ENCODE data around the gene POLR1G.

POLR1G gene

DNA sequence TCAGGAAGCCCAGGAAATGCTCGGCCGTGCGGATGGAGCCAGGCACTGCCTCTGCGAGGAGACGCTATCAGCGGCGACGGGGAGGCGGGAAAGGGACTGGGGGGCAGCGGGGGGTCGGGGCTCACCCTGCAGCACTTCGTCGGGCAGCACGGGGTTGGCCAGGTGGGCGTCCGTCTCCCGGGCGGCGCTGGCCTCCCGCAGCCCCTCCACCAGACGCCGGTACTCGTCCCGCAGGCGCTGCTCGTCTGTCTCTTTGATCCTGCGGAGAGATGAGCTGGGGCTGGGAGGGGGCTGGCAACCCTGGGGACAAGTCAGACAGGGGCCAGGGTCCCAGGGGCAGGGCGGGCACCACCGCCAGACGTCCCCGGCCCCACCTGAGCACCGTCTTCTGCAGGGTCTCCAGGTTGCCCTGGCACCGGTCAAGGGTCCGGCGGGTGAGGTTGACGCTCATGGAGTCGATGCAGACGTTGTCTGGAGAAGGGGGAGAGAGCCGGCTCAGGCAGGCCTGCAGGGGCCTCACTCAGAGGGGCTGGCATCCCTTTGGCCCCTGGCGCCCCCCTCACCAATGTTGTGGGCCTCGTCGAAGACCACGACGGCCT, 42.5 kb upstream of the POLR1G start:
- TF ChIP-seq, protein P1, sequence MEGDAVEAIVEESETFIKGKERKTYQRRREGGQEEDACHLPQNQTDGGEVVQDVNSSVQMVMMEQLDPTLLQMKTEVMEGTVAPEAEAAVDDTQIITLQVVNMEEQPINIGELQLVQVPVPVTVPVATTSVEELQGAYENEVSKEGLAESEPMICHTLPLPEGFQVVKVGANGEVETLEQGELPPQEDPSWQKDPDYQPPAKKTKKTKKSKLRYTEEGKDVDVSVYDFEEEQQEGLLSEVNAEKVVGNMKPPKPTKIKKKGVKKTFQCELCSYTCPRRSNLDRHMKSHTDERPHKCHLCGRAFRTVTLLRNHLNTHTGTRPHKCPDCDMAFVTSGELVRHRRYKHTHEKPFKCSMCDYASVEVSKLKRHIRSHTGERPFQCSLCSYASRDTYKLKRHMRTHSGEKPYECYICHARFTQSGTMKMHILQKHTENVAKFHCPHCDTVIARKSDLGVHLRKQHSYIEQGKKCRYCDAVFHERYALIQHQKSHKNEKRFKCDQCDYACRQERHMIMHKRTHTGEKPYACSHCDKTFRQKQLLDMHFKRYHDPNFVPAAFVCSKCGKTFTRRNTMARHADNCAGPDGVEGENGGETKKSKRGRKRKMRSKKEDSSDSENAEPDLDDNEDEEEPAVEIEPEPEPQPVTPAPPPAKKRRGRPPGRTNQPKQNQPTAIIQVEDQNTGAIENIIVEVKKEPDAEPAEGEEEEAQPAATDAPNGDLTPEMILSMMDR (IDR thresholded peaks at IDR 0.05; ENCODE audit: extremely low read depth, missing control alignments): no peak
- no peak for DNase-seq (ENCODE audit: low spot score)

- DNase-seq (ENCODE audit: low spot score): no peak
- TF ChIP-seq, protein P1 (IDR thresholded peaks at IDR 0.05; ENCODE audit: extremely low read depth, missing control alignments): no peak
Measured at GRCh38 chr19:45364696-45365095, 41.7 kb upstream of the POLR1G start.

DNA sequence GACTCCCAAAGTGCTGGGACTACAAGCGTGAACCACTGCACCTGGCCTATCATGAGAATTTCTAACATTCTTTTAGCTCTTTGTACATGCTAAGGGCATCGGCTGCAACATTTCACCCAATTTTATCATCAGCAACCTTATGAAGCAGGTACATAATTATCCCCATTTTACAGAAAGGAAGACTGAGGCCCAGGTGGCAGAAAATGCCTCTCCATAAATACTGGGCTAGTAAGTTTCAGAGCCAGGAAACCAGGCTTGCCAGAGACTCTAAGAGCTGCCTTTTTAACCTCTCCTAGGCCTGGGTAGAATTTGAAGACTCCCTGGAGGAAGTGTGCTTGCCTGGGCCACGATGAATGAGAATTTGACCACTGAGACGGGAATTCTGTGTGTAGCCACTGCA, 38.3 kb upstream of the POLR1G start:
- no peak for DNase-seq (ENCODE audit: low spot score)
- TF ChIP-seq, protein P1 (IDR thresholded peaks at IDR 0.05; ENCODE audit: extremely low read depth, missing control alignments): no peak

GRCh38 chr19:45368737-45369340, 37.6 kb upstream of the POLR1G start:
- DNase-seq (ENCODE audit: low spot score): no peak
- TF ChIP-seq, protein P1 (IDR thresholded peaks at IDR 0.05; ENCODE audit: extremely low read depth, missing control alignments): no peak

- TF ChIP-seq, protein P1 (IDR thresholded peaks at IDR 0.05; ENCODE audit: extremely low read depth, missing control alignments): no peak
- DNase-seq (ENCODE audit: low spot score): peak; percentile 100
Measured at GRCh38 chr19:45370410-45371204, 35.8 kb upstream of the POLR1G start, which contains the start of gene ERCC2. ERCC2 (minus strand) TSS chr19:45370573; CDS start chr19:45370540, 33 bp downstream.

DNA sequence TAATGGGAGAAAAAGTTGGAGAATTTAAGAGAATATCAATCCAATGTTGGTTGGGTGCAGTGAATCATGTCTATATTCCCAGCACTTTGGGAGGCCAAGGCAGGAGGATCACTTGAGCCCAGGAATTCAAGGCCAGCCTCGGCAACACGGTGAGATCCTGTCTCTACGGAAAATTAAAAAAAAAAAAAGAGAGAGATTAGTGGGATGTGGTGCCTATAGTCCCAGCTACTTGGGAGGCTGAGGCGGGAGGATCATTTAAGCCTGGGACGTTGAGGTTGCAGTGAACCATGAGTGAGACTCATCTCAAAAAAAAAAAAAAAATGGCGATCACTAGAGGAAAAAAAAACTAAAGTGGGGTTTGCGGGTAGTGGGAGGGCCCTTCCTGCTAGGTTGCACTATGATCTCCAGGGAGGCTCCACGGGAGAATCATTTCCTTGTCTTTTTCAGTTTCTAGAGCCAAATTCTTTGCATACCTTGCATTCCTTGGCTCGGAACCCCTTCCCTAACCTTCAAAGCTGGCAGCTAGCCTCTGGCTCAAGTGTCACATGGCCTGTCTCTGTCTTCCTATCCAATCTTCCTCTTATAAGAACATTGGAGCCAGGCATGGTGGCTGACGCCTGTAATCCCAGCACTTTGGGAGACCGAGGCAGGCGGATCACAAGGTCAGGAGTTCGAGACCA, 30.3 kb upstream of the POLR1G start:
- no peak for DNase-seq (ENCODE audit: low spot score)
- TF ChIP-seq, protein P1 (IDR thresholded peaks at IDR 0.05; ENCODE audit: extremely low read depth, missing control alignments): no peak
